ENCODE results near the gene WNT5A.

WNT5A gene

DNA sequence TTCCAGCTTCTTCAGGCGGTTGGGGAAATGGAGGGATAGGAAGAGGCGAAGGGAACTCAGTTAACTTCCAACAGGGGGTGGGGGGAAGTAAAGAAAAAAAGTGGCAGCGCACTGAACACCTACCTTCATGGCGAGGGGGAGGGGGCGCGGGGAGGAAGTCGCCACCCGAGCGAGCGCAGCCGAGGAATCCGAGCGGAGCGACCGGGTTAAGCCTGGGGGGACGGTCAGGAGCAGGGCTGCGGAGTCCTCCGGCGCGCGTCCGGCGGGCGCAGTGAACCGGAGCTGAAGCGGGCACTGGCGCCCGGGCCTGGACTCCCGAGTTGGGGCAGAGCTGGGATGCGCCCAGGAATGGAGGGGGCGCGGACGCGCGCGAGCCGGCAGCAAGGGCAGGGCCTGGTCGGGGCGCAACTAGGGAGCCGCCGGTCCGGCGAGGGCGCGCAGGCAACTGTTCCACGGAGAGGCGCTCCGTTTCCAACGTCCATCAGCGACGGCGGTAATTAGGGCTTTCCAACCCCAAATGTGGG is at the start of gene WNT5A:
WNT5A (minus strand) TSS at position 450 of the 524 bp plus-strand sequence; CDS start at position 129, 321 bp downstream.
- DNase-seq (ENCODE audit: low read depth, low spot score) = no peak

- DNase-seq (ENCODE audit: low read depth, low spot score) = no peak
Observed at GRCh38 chr3:55534876-55535275, 47.8 kb upstream of the WNT5A start.

DNA sequence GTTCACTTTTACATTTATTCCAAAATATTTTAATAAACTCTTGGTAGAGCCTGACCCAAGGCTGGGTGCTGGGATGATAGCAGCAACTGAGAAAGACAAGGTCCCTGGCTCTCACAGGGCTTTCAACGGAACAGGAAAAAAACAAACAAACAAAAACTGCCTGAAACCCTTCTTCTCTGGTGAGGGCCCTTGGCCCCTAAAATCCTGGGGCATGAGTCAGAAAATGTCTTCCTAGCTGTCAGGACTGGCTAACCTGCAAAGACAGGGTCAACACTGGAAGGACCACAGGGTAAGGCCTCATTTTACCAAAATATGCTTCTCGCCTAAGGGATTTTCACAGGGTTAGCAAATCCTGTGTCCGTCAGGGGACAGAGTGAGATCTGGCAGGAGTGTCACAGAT is 45.7 kb upstream of the WNT5A start:
- DNase-seq (ENCODE audit: low read depth, low spot score) = no peak

- DNase-seq (ENCODE audit: low read depth, low spot score) = no peak
Observed at GRCh38 chr3:55531321-55531720, 44.2 kb upstream of the WNT5A start.

DNA sequence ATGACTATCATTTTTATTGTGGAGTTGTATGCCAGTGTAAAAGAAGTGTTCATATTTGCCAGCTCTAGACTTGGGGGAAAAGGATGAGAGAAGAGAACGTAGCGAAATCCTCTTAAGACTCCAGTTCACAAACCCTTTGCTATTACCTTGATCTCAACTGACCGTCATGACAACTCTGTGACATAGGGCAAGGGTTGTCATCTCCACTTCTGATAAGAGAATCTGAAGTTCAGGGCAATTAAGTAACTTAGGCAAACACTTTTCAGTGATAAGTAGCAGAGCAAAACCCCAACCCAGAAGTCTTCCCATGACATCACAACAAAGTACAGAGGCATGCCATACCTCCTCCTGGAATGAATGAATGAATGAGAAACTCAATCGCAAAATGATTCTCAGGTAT is 40.3 kb upstream of the WNT5A start:
- no peak for DNase-seq (ENCODE audit: low read depth, low spot score)

DNA sequence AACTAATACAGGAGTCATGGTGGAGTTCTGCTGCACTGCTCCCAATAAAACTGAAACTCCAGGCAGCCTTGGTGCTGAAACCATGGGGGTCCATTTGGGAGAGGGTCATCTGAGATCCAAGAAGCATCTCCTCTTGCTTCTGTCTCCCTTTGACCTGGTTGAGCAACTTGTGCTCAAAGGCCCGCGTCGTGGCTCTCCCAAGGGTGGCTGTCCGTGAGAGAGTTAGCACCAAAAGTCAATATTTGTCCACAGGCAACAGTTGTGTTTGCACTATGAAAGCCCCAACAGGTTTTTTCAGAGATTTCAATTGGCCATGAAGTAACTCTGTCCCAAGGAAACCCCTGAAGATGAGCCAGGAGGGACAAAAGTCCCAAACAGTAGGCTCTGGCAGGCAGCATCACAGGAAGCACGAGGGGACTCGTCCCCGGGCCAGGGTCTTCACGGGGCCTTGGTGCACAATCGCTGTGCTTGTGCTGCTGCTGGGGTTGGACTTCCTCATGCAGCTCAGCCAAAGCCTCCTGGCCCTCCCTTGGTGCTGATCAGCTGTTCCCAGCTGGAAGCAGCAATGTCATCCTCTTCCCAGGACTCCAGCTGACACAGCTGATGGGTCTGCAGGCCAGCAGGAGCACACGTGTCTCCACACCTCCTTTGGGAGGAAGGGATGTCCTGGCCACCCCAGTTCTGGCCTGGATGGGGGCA is 39.4 kb upstream of the WNT5A start:
- no peak for DNase-seq (ENCODE audit: low read depth, low spot score)

- DNase-seq (ENCODE audit: low read depth, low spot score) = no peak
Observed at GRCh38 chr3:55525436-55525835, 38.3 kb upstream of the WNT5A start.

DNA sequence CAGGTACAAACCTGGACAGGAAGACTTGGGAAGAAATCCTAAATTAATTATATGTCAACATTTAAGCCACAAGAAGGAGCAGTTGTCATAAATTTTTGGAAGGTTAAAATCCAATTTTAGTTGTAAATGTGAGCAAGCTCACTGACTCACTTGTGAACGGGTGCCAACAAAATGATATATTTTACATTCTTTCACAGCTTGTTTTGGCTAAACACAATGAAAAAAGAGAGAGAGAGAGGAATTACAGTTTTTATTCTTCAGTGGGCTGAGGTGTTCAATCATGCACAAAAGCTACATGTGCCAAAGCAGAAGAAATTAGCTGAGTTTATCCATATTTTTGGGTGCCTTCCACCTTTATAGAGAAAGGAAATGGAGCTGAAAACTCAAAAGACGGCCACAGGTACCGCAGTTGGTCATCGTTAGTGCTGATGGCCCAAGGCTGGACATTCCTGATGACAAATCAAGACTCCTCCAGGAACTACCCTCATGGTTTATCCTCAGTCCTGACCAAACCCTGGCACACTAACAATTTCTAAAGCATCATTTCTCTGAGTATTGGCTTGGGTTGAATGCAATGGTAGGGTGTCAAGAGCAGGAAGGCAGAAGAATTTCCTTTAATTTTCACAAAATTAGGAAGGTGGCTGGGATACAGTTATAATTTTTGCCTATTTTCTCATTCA is 37.6 kb upstream of the WNT5A start:
- no peak for DNase-seq (ENCODE audit: low read depth, low spot score)

DNA sequence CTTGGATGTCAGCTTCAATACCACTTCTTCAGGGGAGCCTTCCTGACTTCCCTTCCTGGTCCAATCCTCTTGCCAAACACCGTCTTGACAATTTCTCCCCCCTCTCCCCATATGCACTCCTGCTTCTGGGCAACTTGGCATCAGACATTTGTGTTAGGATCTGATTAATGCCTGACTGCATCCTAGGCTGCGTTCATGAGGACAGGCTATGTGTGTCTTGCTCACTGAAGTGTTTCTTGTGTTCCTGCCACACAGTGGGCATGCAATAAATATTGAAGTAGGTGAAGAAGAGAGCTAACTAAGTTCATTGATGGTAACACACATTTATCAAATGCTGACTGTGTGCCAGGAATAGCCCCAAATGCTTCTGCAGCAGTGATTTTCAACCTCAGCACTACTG is 36.4 kb upstream of the WNT5A start:
- DNase-seq (ENCODE audit: low read depth, low spot score) = no peak

DNA sequence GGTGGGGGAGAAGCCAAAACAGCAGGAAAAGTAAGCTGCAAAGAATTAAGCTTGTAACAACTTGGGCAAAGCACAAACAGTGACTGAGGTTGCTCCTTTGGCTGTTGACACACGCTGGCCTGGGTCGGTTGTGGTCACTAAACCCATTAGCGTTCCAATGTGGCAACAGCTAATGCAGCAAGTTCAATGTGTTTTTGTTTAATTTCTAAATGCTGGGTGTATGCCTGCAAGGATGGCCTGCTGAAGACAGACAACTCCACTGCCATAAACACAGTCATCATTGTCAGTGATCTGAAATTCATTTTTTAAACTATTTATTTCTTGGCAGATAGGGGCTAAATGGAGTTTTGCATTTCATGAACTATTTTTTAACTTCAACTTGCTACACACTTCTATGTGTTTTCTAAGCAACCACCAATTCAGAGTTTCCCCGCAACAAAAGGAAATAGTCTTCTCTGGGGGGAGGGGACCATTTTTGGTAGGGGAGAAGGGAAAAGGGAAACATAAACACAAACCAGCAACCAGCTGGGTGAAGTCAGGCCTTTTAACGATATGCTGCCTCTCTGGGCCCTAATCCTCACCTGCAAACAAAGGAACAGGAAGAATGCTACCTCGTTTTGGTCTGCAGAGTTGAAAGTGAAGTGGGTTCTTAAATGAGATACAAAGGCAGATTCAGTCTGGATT is 34.8 kb upstream of the WNT5A start:
- DNase-seq (ENCODE audit: low read depth, low spot score) = no peak

DNA sequence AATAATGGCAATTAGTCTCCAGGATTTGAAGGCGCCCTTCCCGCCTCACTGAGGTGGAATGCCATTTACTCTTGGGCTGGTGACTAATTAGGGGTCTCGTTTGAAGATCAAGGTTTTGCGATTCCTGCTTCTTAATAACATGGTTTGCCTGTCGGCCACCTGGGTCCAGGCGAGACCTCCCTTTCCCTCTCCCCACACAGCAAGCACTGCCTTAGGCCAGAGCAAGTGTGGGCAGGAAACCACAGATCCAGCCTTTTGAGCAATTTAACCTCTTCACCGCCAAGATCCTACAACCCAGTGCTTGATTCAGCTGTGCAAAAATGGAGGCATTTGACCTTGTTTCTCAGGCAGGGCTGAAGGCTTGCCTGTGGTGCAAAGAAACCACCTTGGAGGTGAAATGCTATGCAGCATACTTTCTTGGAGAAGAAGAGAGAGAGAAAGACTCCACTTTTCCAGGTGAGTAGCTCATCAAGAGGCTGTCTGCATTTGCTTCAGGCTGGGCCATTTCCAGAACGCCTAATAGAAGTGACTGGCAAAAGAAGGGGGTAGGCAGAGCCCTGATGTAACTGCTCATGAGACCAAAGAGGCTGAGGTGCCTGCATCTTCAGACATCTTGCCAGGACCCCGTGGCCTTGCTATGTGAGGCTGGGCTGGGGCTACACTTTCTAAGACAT is 34.1 kb upstream of the WNT5A start:
- DNase-seq (ENCODE audit: low read depth, low spot score) = no peak

GRCh38 chr3:55519019-55519418 is 31.9 kb upstream of the WNT5A start:
- DNase-seq (ENCODE audit: low read depth, low spot score) = no peak

- DNase-seq (ENCODE audit: low read depth, low spot score) = no peak
Observed at GRCh38 chr3:55518451-55518850, 31.3 kb upstream of the WNT5A start.

GRCh38 chr3:55516392-55517030 is 29.4 kb upstream of the WNT5A start:
- no peak for DNase-seq (ENCODE audit: low read depth, low spot score)

DNA sequence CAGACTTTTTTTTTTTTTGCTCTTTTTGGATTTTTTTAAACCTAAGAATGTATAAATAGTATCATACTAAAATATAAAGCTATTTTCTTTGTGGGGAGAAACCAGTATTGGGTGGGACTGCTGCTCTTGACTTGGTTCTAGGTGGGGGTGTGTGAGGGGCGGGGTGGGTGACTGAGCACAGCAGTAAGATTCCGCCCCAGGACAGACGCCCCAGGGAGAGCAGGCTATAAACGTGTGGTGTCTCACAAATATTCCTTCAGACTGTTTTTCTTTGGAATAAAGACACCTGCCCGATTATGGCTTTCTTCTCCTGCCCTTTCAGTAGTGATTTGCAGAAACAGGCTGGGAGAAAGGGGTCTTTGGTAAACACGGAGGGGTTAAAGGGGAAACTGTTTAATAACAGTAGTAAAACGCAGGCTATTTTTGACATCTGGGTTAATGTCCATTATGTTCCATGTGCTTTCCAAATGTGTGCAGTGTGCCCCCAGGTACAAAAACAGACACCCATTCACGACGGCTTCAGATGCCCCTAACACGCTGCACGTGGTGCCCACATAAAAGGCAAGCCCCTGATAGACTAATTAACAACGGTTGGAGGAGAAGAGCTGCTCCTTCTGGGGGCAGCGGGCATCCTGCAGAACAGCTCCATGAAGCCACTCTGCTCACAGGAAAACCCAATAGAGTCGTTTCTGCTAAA is 28.6 kb upstream of the WNT5A start:
- DNase-seq (ENCODE audit: low read depth, low spot score) = no peak

- no peak for DNase-seq (ENCODE audit: low read depth, low spot score)
Observed at GRCh38 chr3:55514962-55515361, 27.9 kb upstream of the WNT5A start.

DNA sequence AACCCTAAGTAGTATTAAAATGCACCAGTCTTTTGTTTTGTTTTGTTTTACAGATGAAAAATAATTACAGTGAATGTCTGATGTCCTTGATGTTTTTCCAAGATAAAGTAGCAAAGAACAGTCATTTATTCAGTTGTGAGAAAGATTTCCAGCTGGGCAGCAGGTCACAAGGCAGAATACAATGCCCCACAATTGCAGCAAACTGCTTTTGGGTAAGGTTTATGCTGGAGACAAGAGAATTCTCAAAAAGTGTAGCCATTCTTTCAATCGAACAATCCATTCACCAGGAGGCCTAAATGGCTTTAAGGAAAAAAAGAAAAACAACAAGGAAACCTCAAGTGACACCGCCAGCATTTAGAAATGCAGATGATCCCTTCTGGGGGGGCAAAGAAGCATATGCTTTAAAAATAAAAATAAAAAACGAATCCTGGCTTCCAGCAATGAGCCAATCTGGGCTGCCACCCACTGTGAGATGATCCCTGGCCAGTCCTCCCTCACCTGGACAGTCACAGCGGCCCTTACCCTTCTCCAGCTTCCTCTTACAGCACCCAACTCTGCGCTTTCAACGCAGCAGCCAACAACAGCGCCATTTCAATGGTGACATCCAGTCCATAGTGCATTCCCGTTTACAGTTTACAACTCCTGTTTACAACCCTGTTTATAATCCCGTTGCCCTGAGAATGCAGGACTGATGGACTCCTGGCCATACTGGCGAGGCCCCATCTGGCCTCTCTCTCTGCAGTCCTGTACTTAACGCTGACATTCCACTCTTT is 25.7 kb upstream of the WNT5A start:
- no peak for DNase-seq (ENCODE audit: low read depth, low spot score)

- DNase-seq (ENCODE audit: low read depth, low spot score) = no peak
Observed at GRCh38 chr3:55511895-55512570, 24.9 kb upstream of the WNT5A start.

- DNase-seq (ENCODE audit: low read depth, low spot score) = no peak
Observed at GRCh38 chr3:55508335-55508734, 21.2 kb upstream of the WNT5A start.

DNA sequence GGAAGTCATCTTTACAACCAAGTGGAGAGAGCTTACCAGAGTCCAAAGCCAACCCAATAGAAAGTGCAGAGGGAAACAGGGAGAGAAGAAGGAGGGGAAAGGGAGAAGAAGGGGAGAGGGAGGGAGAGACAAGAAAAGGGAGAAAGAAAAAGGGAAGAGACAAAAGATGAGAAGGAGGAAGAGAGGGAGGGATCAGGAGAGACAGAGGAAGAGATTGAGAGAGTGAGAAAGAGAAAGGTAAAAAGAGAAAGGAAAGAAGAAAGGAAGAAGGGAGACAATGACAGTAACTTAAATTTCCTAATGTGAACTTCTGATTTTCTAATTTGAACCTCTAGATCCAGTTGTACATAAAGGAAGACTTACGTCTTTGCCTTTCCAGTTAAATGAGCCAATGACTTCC is 20.7 kb upstream of the WNT5A start:
- no peak for DNase-seq (ENCODE audit: low read depth, low spot score)
